ENCODE results near the gene SLAMF9.

DNA sequence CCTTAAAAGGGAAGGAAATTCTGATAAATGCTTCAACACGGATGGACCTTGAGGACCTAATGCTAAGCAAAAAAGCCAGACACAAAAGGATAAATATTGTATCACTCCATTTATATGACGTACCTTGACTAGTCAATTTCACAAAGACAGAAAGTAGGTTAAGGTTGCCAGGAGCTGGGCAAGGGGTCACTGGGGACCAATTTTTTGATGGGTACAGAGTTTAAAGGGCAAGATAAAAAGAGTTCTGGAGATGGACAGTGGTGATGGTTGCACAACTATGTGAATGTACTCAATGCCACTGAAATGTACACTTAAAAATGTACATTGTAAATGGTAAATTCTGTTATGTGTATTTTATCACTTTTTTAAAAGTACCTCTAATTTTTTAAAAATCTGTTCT is 32.1 kb upstream of the SLAMF9 start:
- TF ChIP-seq, protein P1, sequence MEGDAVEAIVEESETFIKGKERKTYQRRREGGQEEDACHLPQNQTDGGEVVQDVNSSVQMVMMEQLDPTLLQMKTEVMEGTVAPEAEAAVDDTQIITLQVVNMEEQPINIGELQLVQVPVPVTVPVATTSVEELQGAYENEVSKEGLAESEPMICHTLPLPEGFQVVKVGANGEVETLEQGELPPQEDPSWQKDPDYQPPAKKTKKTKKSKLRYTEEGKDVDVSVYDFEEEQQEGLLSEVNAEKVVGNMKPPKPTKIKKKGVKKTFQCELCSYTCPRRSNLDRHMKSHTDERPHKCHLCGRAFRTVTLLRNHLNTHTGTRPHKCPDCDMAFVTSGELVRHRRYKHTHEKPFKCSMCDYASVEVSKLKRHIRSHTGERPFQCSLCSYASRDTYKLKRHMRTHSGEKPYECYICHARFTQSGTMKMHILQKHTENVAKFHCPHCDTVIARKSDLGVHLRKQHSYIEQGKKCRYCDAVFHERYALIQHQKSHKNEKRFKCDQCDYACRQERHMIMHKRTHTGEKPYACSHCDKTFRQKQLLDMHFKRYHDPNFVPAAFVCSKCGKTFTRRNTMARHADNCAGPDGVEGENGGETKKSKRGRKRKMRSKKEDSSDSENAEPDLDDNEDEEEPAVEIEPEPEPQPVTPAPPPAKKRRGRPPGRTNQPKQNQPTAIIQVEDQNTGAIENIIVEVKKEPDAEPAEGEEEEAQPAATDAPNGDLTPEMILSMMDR (IDR thresholded peaks at IDR 0.05; ENCODE audit: low read depth, low read length), result no peak
- TF ChIP-seq MYC (IDR thresholded peaks at IDR 0.05; ENCODE audit: low read depth, low read length) (no peak), MAX (IDR thresholded peaks at IDR 0.05; ENCODE audit: low read depth, low read length) (no peak)
